Sigmoid colon (tissue), 7 donors: Measurements from ENCODE around the gene NMBR. TPM values are rescaled to one million over a fixed set of nuclear protein-coding genes. Genes with fewer than 3 reads are reported as not detected.

ENCODE experiments used
- DNase-seq: peaks from one replicate; pipeline ENCODE4 v3.0.0-alpha.2; 2019
- H3K27ac ChIP-seq, 4 donors: fragments of 200-600 bp; sonication (generic); one replicate each; pipeline ENCODE4 v1.5.1; 2016 to 2019; ENCODE audit warnings: mild to moderate bottlenecking in 1 of 4
- H3K27me3 ChIP-seq, 3 donors: fragments of 200-600 bp; sonication (generic); one replicate each; pipeline ENCODE4 v1.5.1; 2019; ENCODE audit warnings: mild to moderate bottlenecking in 1 of 3
- H3K36me3 ChIP-seq, 4 donors: fragments of 200-600 bp; sonication (generic); one replicate each; pipeline ENCODE4 v1.5.1; 2016 to 2019
- H3K4me1 ChIP-seq, 4 donors: fragments of 200-600 bp; sonication (generic); one replicate each; pipeline ENCODE4 v1.5.1; 2017 to 2019
- H3K4me3 ChIP-seq, 4 donors: fragments of 200-600 bp; sonication (generic); one replicate each; pipeline ENCODE4 v1.5.1; 2017 to 2019; ENCODE audit warnings: mild to moderate bottlenecking in 2 of 4, moderate library complexity in 1 of 4
- H3K9me3 ChIP-seq, 4 donors: fragments of 200-600 bp in 3 of 4; sonication (generic) in 3 of 4; one replicate each; pipeline versions ENCODE4 v1.5.1 to v1.6.1; 2013 to 2019
- EP300 ChIP-seq, 4 donors: sonication (generic); formaldehyde crosslinking; IDR thresholded peaks; one replicate each; pipeline ENCODE4 v1.6.1; 2017; ENCODE audit warnings: antibody characterized with exemption in 4 of 4
- POLR2A ChIP-seq, 2 donors: fragments of 450-650 bp; IDR thresholded peaks; one replicate each; pipeline ENCODE4 v1.6.1; 2016; ENCODE audit warnings: antibody characterized with exemption in 2 of 2, mild to moderate bottlenecking in 2 of 2, moderate library complexity in 2 of 2
- POLR2AphosphoS5 ChIP-seq, 4 donors: sonication (generic); formaldehyde crosslinking; IDR thresholded peaks; one replicate each; pipeline ENCODE4 v1.6.1; 2017; ENCODE audit warnings: antibody characterized with exemption in 4 of 4
- WGBS, 2 donors: extraction: QIAGEN DNeasy Blood & Tissue Kit; methylation state at CpG; one replicate each; pipeline ENCODE4 v1.1.7; 2013; 5-methylcytosine and 5-hydroxymethylcytosine counted together
- intact Hi-C: fragments of 100-400 bp; cut with DNase I; formaldehyde crosslinking; loops from one replicate; pipeline ENCODE4 v1.15.1; 2023
- polyA plus RNA-seq, 3 donors: library from polyadenylated mRNA; stranded (reverse); fragments of 200-250 nt; gene quantifications; one replicate each; pipeline ENCODE4 v1.2.3, GENCODE V29; 2013
- total RNA-seq, 4 donors: library from RNA; depleted of rRNA; stranded (reverse); fragments of >200 nt; gene quantifications; one replicate each; pipeline ENCODE4 v1.1.0, GENCODE V29; 2016
- TF ChIP-seq, protein P1 (sequence below), 4 experiments: fragments of 450-650 bp in 3 of 4; fragments of 200-600 bp in 1 of 4; IDR thresholded peaks; one replicate each; pipeline ENCODE4 v1.5.1; 2016 to 2019; ENCODE audit warnings: antibody characterized with exemption in 4 of 4, mild to moderate bottlenecking in 3 of 4, moderate library complexity in 2 of 4
- donor health status: healthy with polysubstance abuse.
- donor health status: Bipolar disorder and iron deficiency.
- donor health status: healthy.

The NMBR gene
- total and polyA plus RNA-seq, 7 donors = not detected

DNA sequence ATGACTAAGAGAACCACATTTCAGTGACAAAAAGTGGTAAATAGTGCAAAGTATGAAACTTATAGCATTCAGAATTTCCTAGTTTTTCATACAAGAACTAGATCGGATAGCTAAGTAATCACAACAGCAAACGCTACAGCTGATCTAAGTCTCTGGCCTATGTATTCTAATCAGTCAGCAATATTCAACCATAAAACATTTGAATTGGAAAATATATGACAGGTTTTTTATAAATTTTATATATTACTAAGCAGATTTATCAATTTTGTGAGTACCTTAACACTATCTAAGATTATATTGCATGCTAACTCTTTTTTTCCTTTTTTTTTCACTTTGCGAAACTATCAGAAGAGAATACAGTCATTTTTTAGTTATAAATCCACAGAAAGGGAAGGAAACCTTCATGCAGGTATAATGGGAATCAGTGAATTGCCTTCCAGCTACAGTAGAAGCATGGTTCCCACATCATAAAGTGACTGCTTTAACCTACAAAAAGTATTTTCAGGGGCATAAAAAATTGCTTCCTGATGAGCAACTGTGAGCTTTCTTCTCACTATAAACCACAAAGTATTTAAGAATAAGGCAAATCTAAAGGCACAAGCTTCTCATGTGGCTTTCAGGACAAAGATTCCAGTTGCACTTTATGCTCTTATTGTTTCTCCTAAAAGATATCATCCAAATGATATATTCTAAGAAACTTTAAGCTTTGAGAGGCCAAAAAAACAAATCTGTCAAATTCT, 88.2 kb downstream of the NMBR start:
- intact Hi-C loops = no loop called here
- no peak overlapping the region for H3K4me3 ChIP-seq
- H3K27me3 ChIP-seq = no peaks in the 10 kb centered on the region
- H3K36me3 ChIP-seq = no peaks in the 10 kb centered on the region
- DNase-seq = no peak
- H3K27ac ChIP-seq = no peak overlapping the region
- no peaks in the 10 kb centered on the region for H3K9me3 ChIP-seq
- no peak for TF ChIP-seq POLR2AphosphoS5 (IDR thresholded peaks at IDR 0.05)
- TF ChIP-seq, protein P1, sequence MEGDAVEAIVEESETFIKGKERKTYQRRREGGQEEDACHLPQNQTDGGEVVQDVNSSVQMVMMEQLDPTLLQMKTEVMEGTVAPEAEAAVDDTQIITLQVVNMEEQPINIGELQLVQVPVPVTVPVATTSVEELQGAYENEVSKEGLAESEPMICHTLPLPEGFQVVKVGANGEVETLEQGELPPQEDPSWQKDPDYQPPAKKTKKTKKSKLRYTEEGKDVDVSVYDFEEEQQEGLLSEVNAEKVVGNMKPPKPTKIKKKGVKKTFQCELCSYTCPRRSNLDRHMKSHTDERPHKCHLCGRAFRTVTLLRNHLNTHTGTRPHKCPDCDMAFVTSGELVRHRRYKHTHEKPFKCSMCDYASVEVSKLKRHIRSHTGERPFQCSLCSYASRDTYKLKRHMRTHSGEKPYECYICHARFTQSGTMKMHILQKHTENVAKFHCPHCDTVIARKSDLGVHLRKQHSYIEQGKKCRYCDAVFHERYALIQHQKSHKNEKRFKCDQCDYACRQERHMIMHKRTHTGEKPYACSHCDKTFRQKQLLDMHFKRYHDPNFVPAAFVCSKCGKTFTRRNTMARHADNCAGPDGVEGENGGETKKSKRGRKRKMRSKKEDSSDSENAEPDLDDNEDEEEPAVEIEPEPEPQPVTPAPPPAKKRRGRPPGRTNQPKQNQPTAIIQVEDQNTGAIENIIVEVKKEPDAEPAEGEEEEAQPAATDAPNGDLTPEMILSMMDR (IDR thresholded peaks at IDR 0.05) = no peak
- no peak for TF ChIP-seq EP300 (IDR thresholded peaks at IDR 0.05)
- no peak for TF ChIP-seq POLR2A (IDR thresholded peaks at IDR 0.05)
- peaks cover 0 to 5% (median 0%) of the 10 kb centered on the region in 4 donors for H3K4me1 ChIP-seq
- 80 to 89% methylated on average over 3 of the region's 3 CpGs for WGBS, 2 donors

GRCh38 chr6:142055219-142055618, 91.7 kb downstream of the NMBR start:
- Histone ChIP-seq H3K9me3 (peaks cover 0 to 3% (median 0%) of the 10 kb centered on the region in 4 donors), H3K4me3 (no peak overlapping the region), H3K27me3 (no peaks in the 10 kb centered on the region), H3K4me1 (peaks cover 0 to 5% (median 0%) of the 10 kb centered on the region in 4 donors), H3K27ac (no peak overlapping the region), H3K36me3 (no peaks in the 10 kb centered on the region)
- TF ChIP-seq POLR2AphosphoS5 (IDR thresholded peaks at IDR 0.05) (no peak), POLR2A (IDR thresholded peaks at IDR 0.05) (no peak)
- TF ChIP-seq, protein P1 (IDR thresholded peaks at IDR 0.05) = no peak
- 80 to 84% methylated on average over 3 of the region's 3 CpGs for WGBS, 2 donors
- DNase-seq = no peak
- intact Hi-C loops = no loop called here

DNA sequence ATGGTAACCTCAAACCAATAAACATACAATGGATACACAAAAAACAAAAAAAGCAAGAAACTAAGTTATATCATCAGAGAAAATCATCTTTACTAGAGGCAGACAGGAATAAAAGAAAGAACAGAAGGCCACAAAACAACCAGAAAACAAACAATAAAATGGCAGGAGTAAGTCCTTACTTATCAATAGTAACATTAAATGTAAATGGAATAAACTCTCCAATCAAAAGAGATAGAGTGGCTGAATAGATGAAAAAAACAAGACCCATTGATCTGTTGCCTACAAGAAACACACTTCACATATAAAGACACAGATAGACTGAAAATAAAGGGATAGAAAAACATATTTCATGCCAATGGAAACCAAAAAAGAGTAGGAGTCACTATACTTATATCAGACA, 95.5 kb downstream of the NMBR start:
- no peaks in the 10 kb centered on the region for H3K27me3 ChIP-seq
- no peak for TF ChIP-seq POLR2A (IDR thresholded peaks at IDR 0.05)
- TF ChIP-seq, protein P1 (IDR thresholded peaks at IDR 0.05) = no peak
- TF ChIP-seq EP300 (IDR thresholded peaks at IDR 0.05) = no peak
- no peak for TF ChIP-seq POLR2AphosphoS5 (IDR thresholded peaks at IDR 0.05)
- H3K36me3 ChIP-seq = no peaks in the 10 kb centered on the region
- H3K27ac ChIP-seq = no peak overlapping the region
- H3K4me3 ChIP-seq = no peak overlapping the region
- intact Hi-C loops = no loop called here
- no peak for DNase-seq
- H3K4me1 ChIP-seq = no peaks in the 10 kb centered on the region
- H3K9me3 ChIP-seq = peaks cover 0 to 3% (median 0%) of the 10 kb centered on the region in 4 donors

GRCh38 chr6:142048593-142048980, 98.3 kb downstream of the NMBR start:
- H3K4me1 ChIP-seq = no peaks in the 10 kb centered on the region

More at GRCh38 chr6:142048593-142048980, 98.3 kb downstream of the NMBR start:
- intact Hi-C loops = no loop called here
- Histone ChIP-seq H3K9me3 (peaks cover 0 to 3% (median 0%) of the 10 kb centered on the region in 4 donors), H3K27me3 (no peaks in the 10 kb centered on the region), H3K36me3 (no peaks in the 10 kb centered on the region), H3K4me3 (no peak overlapping the region), H3K27ac (no peak overlapping the region)
- WGBS, 2 donors = 78 to 98% methylated on average over 1 of the region's 1 CpG
- TF ChIP-seq, protein P1 (IDR thresholded peaks at IDR 0.05) = no peak
- TF ChIP-seq POLR2A (IDR thresholded peaks at IDR 0.05) (no peak), EP300 (IDR thresholded peaks at IDR 0.05) (no peak), POLR2AphosphoS5 (IDR thresholded peaks at IDR 0.05) (no peak)
- no peak for DNase-seq
